IPS-18c (cell line): ENCODE data around the gene RAPGEF5.

Experiments used
- H3K4me3 ChIP-seq: 2 replicates; pipeline ENCODE4 v1.7.0; 2013; ENCODE audit warnings: low read depth, mild to moderate bottlenecking, low read length, moderate library complexity; ENCODE audit not compliant: insufficient read depth
- H3K9me3 ChIP-seq: one replicate; pipeline ENCODE4 v1.6.1; 2013; ENCODE audit warnings: mild to moderate bottlenecking, low read length, moderate library complexity; ENCODE audit not compliant: control insufficient read depth, insufficient read depth

The RAPGEF5 gene

DNA sequence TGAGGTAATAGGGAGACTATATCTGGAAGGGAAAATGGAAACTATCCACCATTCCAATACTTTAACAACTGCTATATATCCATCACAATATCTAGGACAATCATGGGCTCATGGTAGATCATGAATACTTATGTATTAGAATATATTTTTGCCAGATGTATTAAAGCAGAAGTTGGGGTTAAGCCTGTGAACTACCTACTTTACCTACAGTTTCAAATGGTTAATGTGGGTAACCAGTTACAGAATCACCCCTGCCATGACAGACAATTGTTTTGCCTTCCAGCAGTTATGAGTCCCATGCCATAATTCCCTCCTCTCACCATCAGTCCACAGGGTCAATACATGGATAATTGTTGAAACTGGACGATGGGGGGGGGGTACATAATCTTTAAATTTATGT lies 29.9 kb upstream of the RAPGEF5 start:
- H3K4me3 ChIP-seq: no peak overlapping the region
- H3K9me3 ChIP-seq: no peaks in the 10 kb centered on the region

DNA sequence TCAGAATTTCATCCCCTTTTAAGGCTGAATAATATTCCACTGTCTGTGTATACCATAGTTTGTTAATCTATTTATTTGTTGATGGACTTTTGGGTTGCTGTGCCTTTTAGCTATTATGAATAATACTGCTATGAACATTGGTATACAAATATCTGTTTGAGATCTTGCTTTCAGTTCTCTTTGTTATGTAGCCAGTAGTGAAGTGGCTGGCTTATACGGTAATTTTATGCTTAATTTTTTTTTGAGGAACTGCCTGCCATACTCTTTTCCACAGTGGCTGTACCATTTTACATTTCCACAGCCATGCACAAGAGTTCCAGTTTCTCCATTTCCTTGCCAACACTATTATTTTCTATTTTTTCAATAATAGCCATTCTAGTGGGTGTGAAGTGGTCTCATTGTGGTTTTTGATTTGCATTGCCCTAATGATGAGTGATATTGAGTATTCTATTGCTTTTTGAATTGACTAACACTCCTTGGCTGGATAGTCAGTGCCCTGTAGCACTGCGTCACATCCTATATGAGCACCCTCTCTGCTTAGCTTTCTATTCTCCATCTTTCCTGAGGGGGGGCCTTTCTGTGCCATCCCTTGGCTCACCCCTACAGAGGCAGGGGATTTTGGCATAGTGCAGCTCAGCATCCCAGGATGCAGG lies 29.4 kb upstream of the RAPGEF5 start:
- Histone ChIP-seq H3K9me3 (no peaks in the 10 kb centered on the region), H3K4me3 (no peak overlapping the region)

DNA sequence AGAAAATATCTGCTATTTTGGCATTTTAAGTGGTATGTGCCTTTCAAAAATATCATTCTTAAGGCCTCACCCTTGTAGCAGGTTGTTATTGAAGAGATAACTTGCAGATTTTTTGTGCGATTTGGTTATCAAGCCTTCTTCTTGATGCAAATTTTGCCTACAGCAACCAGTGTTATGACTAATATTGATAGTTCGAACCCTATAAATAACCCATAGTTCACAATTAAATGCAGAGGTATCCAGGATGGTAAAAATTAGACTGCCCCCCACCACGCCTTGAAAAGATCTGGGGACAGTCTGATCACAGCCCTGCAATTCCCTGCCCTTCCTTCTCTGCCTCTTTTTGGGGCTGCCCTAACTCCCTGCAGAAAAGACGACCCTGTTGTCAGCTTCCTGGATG lies 28.4 kb upstream of the RAPGEF5 start:
- no peak overlapping the region for H3K4me3 ChIP-seq
- H3K9me3 ChIP-seq: no peaks in the 10 kb centered on the region

DNA sequence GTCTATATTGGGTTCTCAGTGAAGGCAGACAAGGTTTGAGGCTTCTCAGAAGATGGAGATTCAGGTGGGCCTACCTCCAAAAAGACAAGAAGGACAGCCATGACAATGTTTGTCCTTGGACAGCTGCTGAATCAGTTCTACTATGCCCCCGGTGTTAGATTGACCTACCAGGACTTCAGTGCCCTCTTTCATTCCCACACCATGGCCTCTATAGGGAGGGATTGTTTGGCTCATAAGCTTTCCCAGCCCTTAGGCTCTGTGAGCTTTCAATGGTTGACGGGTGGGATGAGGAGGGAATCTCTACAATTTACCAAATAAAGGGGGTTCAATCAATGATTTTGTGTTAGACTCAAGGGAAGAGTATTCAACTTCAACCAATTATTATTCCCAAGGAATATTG lies 23.4 kb upstream of the RAPGEF5 start:
- no peaks in the 10 kb centered on the region for H3K9me3 ChIP-seq
- H3K4me3 ChIP-seq: no peak overlapping the region

DNA sequence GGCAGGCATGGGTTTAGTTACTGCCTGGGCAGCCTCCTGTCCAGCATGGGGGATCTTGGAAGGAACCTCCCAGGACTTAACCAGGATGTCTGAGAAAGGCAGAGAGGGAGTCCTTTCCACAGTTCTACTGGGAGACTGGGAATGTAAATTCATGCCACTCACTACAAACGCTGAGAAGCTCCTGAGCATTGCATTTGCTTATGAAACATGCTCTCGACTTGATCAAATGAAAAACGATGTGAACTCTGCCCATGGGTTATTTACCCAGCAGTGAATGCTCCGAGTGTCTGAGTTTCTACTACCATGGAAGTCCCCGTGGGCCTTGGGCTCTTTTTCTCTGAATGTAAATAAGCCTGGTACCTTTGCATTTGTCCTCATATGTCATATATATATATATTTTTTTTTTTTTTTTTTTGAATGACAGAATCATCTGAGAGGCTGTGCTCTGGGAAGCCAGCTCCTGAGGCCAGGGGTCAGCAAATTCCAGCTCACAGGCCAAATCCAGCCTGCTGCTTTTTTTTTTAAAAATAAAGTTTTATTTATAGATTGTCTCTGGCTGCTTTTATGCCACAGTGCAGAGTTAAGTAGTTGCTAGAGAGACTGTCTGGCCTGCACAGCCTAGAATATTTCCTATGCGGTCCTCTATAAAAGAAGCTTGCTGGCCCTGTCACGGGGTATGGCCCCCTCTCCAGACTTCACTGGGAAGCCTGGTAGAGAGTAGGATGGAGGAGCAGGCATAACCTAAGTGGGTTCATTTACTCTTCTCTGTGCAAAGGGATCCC lies 21.4 kb upstream of the RAPGEF5 start:
- Histone ChIP-seq H3K9me3 (no peaks in the 10 kb centered on the region), H3K4me3 (no peak overlapping the region)

DNA sequence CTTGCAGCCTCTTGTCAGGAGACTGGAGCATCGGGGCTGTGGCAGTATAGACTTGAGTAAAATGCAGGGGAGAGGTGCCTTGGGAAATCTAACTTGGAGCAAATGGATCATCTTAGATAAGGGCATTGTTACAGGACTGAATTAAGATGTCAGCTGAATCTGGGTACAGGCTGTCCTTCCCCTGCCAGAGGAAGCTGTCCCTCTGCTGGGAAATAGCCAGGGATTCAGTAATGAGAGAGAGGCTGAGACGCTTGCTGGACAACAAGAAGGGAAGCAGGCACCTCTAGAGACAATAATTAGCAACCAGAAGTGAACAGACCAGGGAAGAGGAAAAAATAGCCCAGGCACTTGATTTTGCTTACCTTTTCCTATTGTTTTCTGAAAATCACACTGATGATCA lies 20.7 kb upstream of the RAPGEF5 start:
- Histone ChIP-seq H3K4me3 (no peak overlapping the region), H3K9me3 (no peaks in the 10 kb centered on the region)

DNA sequence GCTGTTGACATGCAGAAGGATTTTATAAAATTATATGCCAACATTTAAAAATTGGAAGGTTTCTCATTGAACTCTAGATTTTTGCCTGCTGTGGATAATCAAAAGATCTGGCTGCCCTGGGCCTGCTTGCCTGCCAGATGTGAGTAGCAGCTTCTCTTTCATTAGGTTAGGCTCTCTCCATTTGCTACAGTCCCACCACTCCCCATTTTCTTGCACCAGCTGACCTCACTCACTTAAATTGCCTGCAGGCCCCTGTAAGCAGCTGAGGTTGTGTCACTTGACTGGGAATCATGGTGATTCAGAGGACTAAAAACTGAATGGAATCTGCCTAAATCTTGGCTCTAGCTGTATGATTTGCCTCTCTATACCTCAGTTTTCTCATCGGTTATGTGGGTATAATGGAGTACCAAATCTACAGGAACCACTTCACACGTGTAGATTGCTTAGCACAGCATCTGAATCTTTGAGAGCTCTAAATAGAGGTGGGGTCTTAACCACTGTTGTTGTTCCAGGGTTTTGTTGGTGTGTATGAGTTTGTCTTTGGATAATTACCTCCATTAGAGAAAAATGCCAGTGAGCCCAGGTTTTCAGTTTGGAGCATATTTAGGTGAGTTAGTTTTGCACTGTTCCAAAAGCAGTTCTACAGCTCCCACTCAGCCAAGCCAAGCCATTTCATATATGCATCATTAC lies 18.6 kb upstream of the RAPGEF5 start:
- Histone ChIP-seq H3K4me3 (no peak overlapping the region), H3K9me3 (no peaks in the 10 kb centered on the region)

DNA sequence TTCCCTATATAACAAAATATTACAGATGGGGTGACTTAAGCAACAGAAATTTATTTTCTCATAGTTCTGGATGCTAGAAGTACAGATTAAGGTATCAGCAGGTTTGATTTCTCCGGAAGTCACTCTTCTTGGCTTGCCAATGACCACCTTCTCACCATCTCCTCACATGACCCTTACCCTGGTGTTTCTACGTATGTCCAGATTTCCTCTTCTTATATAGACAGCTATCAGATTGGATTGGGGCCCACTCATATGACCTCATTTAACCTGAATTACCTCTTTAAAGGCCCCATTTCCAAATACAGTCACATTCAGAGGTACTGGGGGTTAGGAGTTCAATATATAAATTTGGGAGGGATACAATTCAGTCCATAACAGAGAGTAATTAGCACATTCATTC lies 17.0 kb upstream of the RAPGEF5 start:
- H3K9me3 ChIP-seq: no peaks in the 10 kb centered on the region
- H3K4me3 ChIP-seq: no peak overlapping the region

DNA sequence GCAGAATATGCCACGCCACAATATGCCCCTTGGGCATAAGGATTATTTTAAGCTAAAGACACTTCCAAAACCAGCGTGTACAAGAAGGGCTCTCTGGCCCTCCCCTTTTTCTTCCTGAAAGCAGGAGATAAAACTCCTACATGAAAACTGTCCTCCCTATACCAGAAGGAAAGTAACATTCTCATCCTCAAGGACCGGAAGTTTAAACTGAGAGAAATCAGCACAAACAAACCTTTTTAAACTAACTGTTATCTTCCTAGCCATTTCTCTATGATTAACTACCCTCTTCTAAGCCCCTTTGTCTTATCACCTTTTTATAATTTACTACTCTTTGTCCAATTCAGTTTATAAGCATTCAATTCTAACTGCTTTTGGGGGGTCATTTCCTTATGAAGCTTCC lies 16.4 kb upstream of the RAPGEF5 start:
- Histone ChIP-seq H3K4me3 (no peak overlapping the region), H3K9me3 (no peaks in the 10 kb centered on the region)

DNA sequence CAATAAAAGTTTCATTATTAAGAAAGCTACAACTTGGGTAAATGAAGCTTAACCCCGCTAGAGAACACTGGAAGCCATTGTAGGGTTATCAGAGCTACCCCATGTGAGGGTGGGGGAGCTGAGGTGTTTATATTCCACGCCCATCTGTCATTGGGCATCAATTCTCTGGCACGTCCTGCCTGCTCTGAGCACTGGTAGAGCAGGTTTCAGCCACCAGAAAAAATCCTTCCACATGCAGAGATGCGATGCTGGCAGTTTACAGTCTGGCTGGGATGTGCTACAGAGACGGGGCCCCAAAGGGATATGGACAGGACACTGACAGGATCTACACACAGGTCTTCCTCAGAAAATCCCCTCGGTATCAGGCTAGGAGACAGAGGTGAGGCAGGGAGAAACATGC lies 15.9 kb upstream of the RAPGEF5 start:
- Histone ChIP-seq H3K9me3 (no peaks in the 10 kb centered on the region), H3K4me3 (no peak overlapping the region)

DNA sequence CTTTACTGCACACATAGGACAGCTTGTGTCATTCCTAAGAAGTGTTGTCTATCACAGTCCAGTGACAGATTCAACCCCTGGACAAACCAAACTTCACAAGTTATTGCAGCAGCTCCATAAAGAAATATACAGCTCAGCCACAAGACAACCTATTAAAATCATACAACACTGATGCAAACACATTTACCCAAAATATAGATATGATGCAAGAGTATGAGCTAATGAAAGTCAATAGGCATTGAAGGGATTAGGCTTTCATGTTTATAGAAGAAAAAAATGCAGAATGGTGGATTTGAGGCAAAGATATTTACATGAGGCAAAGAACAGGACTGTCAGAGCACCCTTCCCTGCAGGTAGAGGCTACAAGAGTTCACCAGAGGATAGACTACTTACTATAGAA lies 14.9 kb upstream of the RAPGEF5 start:
- H3K4me3 ChIP-seq: no peak overlapping the region
- no peaks in the 10 kb centered on the region for H3K9me3 ChIP-seq

DNA sequence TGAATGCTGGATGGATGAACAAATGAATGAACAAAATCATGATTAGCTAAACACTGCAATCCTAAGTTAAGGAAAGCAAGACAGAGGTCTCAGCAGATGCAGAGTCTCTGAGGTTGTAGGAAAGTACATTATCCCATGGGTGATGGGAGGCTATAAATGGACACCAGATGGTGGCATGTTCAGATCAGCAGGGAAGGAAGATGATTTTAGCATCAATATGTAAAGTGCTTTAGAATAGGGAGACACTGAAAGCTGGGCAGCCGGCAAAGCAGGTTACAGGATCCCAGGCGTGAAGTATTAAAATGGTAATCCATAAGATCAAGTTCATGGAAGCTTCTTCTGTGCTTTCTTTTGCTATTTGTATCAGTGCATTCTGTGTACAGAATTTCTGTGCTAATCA lies 7.9 kb upstream of the RAPGEF5 start:
- Histone ChIP-seq H3K9me3 (no peaks in the 10 kb centered on the region), H3K4me3 (no peak overlapping the region)

DNA sequence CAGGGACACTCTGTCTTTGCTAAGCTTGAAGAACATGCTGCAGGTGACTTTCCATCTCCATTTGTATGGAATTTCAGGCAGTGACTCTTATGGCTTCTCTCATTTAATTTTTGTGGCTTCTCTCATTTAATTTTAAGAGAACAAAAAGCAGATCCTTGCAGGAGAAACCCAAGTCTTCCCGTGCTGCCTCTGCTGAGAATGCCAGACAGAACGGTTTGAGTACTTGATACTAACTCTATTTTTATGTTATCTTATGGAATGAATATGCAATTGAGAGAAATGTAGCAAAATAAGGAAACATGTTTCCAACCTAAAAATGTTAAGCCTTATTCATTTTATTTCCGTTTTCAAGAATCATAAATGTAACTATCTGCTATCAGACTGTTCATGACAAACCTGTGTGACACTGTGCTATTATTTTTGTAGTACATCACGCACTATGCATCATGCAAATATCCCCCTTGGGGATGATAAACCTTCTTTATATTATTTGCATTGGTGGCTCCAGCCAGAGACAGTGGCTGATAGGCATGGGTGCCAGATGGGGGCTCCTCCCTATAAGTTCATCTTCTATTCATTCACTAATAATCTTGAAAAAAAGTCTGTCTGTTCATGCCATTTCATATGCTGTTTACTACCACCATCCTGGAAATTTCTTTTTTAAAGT lies 6.9 kb upstream of the RAPGEF5 start:
- no peaks in the 10 kb centered on the region for H3K9me3 ChIP-seq
- H3K4me3 ChIP-seq: no peak overlapping the region

DNA sequence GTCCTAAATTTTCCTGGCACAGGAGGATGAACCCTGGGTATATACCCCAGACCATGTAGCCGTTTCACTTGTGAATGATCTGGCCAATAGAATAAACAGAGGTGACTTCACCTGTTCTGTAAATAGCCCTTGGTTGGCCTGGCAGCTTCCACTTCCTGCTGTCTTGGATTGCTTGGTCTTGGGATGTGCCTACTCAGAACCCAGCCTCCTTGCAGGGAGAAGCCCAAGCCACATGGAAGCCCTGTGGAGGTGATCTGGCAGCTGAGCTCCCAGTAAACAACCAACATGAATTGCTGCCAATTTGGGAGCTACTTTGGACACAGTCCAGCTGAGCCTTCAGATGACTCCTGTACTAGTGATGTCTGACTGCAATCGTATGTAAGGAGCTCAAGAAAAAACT lies 4.8 kb upstream of the RAPGEF5 start:
- H3K4me3 ChIP-seq: no peak overlapping the region

DNA sequence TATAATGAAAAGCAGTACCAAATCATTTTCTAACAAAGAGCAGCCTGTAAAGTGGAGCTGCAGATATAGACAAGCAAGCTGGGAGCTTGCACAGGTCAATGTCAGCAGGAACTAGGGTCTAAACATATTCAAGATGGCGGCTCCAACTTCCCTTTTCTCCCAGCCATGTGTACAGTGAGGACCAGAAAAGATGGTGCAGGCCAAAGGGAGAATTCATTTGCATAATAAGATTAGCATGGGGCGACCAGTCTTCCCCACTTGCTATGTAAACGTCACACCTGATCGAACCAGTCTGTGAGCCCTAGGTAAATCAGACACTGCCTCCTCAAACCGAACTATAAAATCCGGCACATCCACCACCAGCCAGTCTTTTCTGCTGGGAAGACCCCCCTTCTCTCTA lies 4.4 kb upstream of the RAPGEF5 start:
- no peak overlapping the region for H3K4me3 ChIP-seq
- peaks cover 2% of the 10 kb centered on the region for H3K9me3 ChIP-seq

More for the DNA sequence above, 4.8 kb upstream of the RAPGEF5 start:
- peaks cover 2% of the 10 kb centered on the region for H3K9me3 ChIP-seq

DNA sequence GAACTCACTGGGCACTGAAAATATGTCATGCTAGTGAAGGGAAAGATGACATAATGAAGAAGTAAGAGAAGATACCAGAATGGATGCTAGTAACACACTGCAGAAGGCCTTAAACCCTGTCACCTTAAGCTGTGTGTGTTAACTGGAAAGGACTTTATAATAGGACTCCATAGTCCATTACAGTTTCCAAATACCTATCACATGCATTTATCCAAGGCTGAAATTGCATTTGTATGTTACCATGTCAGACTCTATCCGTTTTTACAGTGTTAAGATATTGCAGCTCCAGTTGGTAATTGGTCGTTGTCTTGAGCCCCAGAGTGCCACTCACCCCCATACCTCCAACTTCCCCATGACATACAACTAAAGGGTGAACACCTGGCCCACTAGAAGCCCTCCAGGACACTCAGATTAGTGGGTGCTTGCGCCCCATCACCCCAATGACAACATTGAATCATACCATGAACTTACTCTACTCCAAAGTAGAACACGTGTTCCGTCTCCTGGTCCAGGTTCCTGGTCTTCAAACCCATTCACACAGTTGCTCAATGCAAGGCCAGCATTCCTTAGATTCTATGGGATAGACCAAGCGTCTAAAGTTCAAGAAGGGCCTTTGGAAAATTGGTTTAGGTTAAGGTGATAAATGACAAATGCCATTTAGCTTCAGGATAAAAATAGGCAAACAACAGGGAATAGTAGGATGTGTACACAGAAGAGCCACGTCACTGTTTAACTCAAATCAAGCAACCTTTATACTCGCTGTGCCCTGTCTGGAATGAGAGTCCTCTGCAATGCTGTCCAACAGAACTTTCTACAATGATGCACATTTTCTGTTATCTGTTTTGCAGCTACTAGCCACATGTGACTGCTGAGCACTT lies 2.1 kb upstream of the RAPGEF5 start:
- H3K4me3 ChIP-seq: no peak overlapping the region
- H3K9me3 ChIP-seq: peaks cover 2% of the 10 kb centered on the region
